MCF 10A (cell line): ENCODE results near the gene AKR1C2. TPM values are rescaled to one million over a fixed set of nuclear protein-coding genes. Genes with fewer than 3 reads are reported as not detected.

ENCODE experiments used
- BruUV-seq: library from RNA; stranded (reverse); fragments of 400-500 nt; replicated peaks from 2 replicates; lab custom pipeline; 2021; lab: Mats Ljungman, UMichigan
- CTCF ChIA-PET: fragments of 300-600 bp; sonication (Branson Sonifier 250); formaldehyde crosslinking; extraction: SDS; loops from one replicate; lab custom pipeline; 2021; ENCODE audit warnings: antibody characterized with exemption, inconsistent platforms; lab: Yijun Ruan, JAX
- POLR2A ChIA-PET: fragments of 300-600, 350-650 bp; sonication (Branson Sonifier 250); formaldehyde crosslinking; extraction: SDS; loops from one replicate; lab custom pipeline; 2020; ENCODE audit warnings: antibody characterized with exemption, inconsistent platforms; lab: Yijun Ruan, JAX
- DNase-seq: peaks from one replicate; pipeline ENCODE4 v3.0.0-alpha.2; 2018; ENCODE audit not compliant: unreplicated experiment
- H3K27ac Mint-ChIP-seq: one replicate; pipeline ENCODE4 v1.8.0; 2022; ENCODE audit warnings: mild to moderate bottlenecking, low read depth, mixed read lengths; ENCODE audit not compliant: unreplicated experiment
- H3K27me3 Mint-ChIP-seq: one replicate; pipeline ENCODE4 v1.8.0; 2022; ENCODE audit warnings: mixed read lengths; ENCODE audit not compliant: insufficient read depth, unreplicated experiment
- H3K36me3 Mint-ChIP-seq: one replicate; pipeline ENCODE4 v1.8.0; 2022; ENCODE audit warnings: mild to moderate bottlenecking, moderate library complexity, mixed read lengths; ENCODE audit not compliant: insufficient read depth, unreplicated experiment
- H3K4me1 Mint-ChIP-seq: one replicate; pipeline ENCODE4 v1.8.0; 2022; ENCODE audit warnings: mixed read lengths; ENCODE audit not compliant: insufficient read depth, unreplicated experiment
- H3K4me3 Mint-ChIP-seq: one replicate; pipeline ENCODE4 v1.8.0; 2022; ENCODE audit warnings: mild to moderate bottlenecking, moderate library complexity, mixed read lengths; ENCODE audit not compliant: unreplicated experiment
- H3K9me3 Mint-ChIP-seq: one replicate; pipeline ENCODE4 v1.8.0; 2022; ENCODE audit warnings: mixed read lengths; ENCODE audit not compliant: unreplicated experiment
- intact Hi-C: fragments of 100-400 bp; cut with micrococcal nuclease; formaldehyde crosslinking; loops from 2 replicates; pipeline ENCODE4 v1.14.1; 2022
- total RNA-seq: library from RNA; stranded (reverse); gene quantifications from 2 replicates; pipeline ENCODE4 v1.2.3, GENCODE V29; 2022
- TF ChIP-seq, protein P1 (sequence below): fragments of 200-600 bp; IDR thresholded peaks from one replicate; pipeline ENCODE4 v1.8.0; 2022; ENCODE audit warnings: antibody characterized with exemption, mild to moderate bottlenecking; ENCODE audit not compliant: unreplicated experiment

Gene AKR1C2
- total RNA-seq, 1 experiment from 2014 or later, result 19.7 TPM

DNA sequence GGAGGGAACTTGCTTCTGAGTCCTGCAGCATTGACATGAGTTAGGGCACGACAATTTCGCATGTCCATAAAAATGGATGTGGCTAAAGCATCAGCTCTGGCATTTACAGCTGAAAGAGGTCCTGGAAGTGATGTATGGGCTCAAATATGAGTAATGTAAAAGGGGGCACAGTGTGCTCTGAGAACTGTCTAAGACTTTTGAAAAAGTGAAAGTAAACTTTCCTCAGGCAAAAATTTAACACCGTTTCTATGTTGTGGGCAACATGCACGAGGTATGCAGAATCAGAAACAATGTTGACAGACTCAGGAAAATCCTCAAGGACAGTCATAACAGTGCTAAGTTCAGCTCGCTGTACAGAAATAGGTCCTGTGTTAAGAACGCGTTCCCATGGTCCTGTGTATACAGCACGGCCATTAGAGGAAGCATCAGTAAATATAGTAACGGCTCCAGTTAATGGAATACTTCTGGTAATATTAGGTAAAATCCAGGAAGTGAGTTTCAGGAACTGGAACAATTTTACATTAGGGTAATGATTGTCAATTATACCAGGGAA, 37.9 kb upstream of the AKR1C2 start:
- no TSS peak for BruUV-seq

DNA sequence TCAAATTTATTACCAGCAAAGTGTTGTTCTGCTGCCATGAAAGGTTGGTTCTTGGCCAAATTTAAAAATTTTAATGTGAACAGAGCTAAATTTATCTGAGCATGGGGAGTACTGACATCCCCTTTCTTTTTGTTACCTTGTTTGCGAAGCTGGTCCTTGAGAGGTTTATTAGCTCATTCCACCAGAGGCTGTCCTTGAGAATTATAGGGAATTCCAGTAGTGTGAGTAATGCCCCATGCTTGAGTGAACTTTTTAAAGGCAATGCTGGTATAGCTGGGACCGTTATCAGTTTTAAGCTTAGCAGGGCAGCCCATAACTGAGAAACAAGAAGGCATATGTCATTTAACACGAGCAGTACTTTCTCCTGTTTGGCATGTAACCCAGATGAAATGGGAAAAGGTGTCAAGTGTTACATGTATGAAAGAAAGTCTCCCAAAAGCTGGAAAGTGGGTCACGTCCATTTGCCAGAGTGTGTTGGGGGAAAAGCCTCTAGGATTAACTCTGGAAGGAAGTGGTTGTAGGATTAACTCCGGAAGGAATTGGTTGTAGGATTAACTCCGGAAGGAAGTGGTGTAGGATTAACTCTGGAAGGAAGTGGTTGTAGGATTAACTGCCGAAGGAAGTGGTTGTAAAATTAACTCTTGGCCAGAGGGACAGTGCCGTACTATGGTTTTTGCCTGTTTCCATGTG, 37.3 kb upstream of the AKR1C2 start:
- no TSS peak for BruUV-seq
- TF ChIP-seq, protein P1, sequence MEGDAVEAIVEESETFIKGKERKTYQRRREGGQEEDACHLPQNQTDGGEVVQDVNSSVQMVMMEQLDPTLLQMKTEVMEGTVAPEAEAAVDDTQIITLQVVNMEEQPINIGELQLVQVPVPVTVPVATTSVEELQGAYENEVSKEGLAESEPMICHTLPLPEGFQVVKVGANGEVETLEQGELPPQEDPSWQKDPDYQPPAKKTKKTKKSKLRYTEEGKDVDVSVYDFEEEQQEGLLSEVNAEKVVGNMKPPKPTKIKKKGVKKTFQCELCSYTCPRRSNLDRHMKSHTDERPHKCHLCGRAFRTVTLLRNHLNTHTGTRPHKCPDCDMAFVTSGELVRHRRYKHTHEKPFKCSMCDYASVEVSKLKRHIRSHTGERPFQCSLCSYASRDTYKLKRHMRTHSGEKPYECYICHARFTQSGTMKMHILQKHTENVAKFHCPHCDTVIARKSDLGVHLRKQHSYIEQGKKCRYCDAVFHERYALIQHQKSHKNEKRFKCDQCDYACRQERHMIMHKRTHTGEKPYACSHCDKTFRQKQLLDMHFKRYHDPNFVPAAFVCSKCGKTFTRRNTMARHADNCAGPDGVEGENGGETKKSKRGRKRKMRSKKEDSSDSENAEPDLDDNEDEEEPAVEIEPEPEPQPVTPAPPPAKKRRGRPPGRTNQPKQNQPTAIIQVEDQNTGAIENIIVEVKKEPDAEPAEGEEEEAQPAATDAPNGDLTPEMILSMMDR, result no peak
- Mint-ChIP-seq H3K9me3 (no peaks in the 10 kb centered on the region), H3K27ac (no peak overlapping the region), H3K4me3 (no peak overlapping the region), H3K27me3 (no peaks in the 10 kb centered on the region), H3K4me1 (peaks cover 23% of the 10 kb centered on the region), H3K36me3 (no peaks in the 10 kb centered on the region)
- intact Hi-C loops, result no loop called here
- DNase-seq, result no peak
- ChIA-PET CTCF (interaction anchor here (0.6 to 1.5 kb wide), 2 partner anchors 192 to 343 kb away, joined by 4 read pairs; no protein-coding TSS in a partner anchor), POLR2A (interaction anchor here (1.0 to 1.5 kb wide), 3 partner anchors 8 to 15 kb away, joined by 3 read pairs; no protein-coding TSS in a partner anchor)

More for the DNA sequence above, 37.9 kb upstream of the AKR1C2 start:
- ChIA-PET CTCF (interaction anchor here (0.6 to 1.5 kb wide), 2 partner anchors 192 to 342 kb away, joined by 4 read pairs; no protein-coding TSS in a partner anchor), POLR2A (interaction anchor here (1.5 kb wide), 1 partner anchor 10 kb away, joined by 3 read pairs; no protein-coding TSS in a partner anchor)
- H3K4me1 Mint-ChIP-seq, result peaks cover 23% of the 10 kb centered on the region
- H3K9me3 Mint-ChIP-seq, result no peaks in the 10 kb centered on the region
- no peaks in the 10 kb centered on the region for H3K27me3 Mint-ChIP-seq
- no peak for DNase-seq
- H3K27ac Mint-ChIP-seq, result no peak overlapping the region
- intact Hi-C loops, result no loop called here
- H3K36me3 Mint-ChIP-seq, result no peaks in the 10 kb centered on the region
- H3K4me3 Mint-ChIP-seq, result no peak overlapping the region
- TF ChIP-seq, protein P1, result no peak

DNA sequence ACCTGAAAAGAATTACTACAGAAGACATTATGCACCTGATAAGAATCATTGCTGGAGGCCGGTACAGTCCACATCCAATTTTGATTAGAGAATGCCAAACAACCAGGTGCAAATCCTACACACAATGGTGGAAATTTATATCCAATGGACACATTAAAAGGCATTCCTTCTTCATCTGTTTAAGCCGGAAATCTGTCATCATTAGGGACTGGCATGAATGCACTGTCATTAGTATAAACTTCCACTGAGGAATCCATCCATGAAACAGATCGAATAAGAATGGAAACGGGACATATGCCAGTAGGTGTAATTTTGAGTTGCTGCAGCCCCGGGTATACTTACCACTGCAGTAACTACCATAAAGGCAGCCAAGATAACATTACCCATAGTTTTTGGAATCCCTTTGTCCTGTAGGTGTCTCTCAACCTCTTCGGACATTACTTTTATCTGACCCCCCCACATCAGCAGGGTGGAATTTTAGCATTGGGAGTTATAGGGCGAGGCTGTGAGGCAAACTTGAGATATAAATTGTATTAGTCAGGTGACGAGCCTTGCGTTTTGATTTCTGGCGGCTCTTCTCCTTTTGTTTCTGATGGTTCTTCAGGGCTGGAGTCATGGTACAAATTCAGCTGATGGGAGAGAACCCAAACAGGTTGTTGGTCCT, 36.5 kb upstream of the AKR1C2 start:
- no TSS peak for BruUV-seq
- H3K4me3 Mint-ChIP-seq, result no peak overlapping the region
- TF ChIP-seq, protein P1, result no peak
- no peaks in the 10 kb centered on the region for H3K36me3 Mint-ChIP-seq
- no peak for DNase-seq
- H3K9me3 Mint-ChIP-seq, result peaks cover 5% of the 10 kb centered on the region
- POLR2A ChIA-PET, result interaction anchor here (1.0 to 1.5 kb wide), 3 partner anchors 8 to 14 kb away, joined by 3 read pairs; no protein-coding TSS in a partner anchor
- no peak overlapping the region for H3K27ac Mint-ChIP-seq
- CTCF ChIA-PET, result interaction anchor here (1.5 kb wide), 1 partner anchor 191 kb away, joined by 4 read pairs; no protein-coding TSS in a partner anchor
- intact Hi-C loops, result no loop called here
- H3K4me1 Mint-ChIP-seq, result peaks cover 23% of the 10 kb centered on the region
- no peaks in the 10 kb centered on the region for H3K27me3 Mint-ChIP-seq

DNA sequence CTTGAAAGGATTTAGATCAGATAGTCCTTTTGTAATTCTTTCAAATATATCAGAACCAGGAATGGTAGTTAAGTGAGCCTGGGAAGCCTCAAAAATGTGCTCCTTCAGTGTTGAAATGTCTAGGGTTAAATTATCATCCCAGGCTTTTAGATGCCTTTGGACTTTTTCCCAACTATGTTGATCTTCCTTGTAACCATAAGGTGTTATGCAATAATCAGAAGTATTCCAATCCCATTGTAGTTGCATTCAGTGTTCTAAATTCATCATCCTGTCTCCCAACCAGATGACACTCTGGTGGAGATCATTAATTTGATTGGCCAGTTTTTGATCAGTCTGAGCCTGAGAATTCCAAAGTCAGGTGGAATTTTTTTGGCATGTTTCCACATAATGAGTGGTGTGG, 35.1 kb upstream of the AKR1C2 start:
- Mint-ChIP-seq H3K36me3 (no peaks in the 10 kb centered on the region), H3K4me1 (peaks cover 23% of the 10 kb centered on the region), H3K4me3 (no peak overlapping the region), H3K9me3 (peaks cover 6% of the 10 kb centered on the region), H3K27ac (no peak overlapping the region), H3K27me3 (no peaks in the 10 kb centered on the region)
- DNase-seq, result peak; percentile 38
- ChIA-PET POLR2A (no interaction called here), CTCF (no interaction called here)
- BruUV-seq, result no TSS peak
- intact Hi-C loops, result no loop called here
- TF ChIP-seq, protein P1, result no peak
